Measurements from ENCODE around the gene SLC6A3.

DNA sequence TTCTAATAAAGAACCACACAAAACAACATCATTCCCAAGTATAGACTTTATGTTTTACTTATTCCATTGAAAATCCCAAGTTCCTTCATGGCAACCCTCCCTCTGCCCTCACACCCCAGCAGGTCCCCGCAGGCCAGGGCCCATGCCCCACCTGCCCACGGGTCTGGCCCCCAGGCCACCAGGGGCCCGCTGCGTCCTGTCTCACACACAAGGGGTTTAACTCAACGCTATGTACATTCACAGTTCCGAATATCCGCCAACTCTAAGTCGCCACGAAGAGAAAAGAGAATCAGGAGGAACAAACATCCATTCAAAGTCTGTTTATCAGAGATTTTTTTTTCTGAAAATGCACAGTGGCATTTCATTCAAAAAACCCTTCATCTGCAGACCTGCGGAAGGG lies 16.2 kb upstream of the SLC6A3 start:
- TF ChIP-seq, protein P1, sequence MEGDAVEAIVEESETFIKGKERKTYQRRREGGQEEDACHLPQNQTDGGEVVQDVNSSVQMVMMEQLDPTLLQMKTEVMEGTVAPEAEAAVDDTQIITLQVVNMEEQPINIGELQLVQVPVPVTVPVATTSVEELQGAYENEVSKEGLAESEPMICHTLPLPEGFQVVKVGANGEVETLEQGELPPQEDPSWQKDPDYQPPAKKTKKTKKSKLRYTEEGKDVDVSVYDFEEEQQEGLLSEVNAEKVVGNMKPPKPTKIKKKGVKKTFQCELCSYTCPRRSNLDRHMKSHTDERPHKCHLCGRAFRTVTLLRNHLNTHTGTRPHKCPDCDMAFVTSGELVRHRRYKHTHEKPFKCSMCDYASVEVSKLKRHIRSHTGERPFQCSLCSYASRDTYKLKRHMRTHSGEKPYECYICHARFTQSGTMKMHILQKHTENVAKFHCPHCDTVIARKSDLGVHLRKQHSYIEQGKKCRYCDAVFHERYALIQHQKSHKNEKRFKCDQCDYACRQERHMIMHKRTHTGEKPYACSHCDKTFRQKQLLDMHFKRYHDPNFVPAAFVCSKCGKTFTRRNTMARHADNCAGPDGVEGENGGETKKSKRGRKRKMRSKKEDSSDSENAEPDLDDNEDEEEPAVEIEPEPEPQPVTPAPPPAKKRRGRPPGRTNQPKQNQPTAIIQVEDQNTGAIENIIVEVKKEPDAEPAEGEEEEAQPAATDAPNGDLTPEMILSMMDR (IDR thresholded peaks at IDR 0.05): no peak
- no peak for TF ChIP-seq POLR2A (IDR thresholded peaks at IDR 0.05)

Data from uterus (tissue), 2 donors.